Endothelial cell of umbilical vein (primary cell): ENCODE results near the gene SRA1. TPM values are rescaled to one million over a fixed set of nuclear protein-coding genes. Genes with fewer than 3 reads are reported as not detected.

ENCODE experiments used
- BruUV-seq: library from RNA; stranded (reverse); fragments of 400-500 nt; replicated peaks from 2 replicates; lab custom pipeline; 2021; lab: Mats Ljungman, UMichigan
- CTCF ChIA-PET: fragments of 300-600, 350-600 bp; sonication (Branson Sonifier 250); formaldehyde crosslinking; loops from one replicate; lab custom pipeline; 2021; ENCODE audit warnings: antibody characterized with exemption, inconsistent platforms; lab: Charles Lee
- POLR2A ChIA-PET: fragments of 300-600, 350-600 bp; sonication (Branson Sonifier 250); formaldehyde crosslinking; loops from one replicate; lab custom pipeline; 2021; ENCODE audit warnings: antibody characterized with exemption, inconsistent platforms; lab: Charles Lee
- DNase-seq: peaks from one replicate; pipeline ENCODE4 v3.0.0-alpha.2; 2011; ENCODE audit warnings: low read depth, low spot score
- FAIRE-seq: peaks from 2 replicates; lab custom pipeline; 2011; peaks lifted over from hg19 to GRCh38; lab: Jason Lieb, UNC
- H2AFZ ChIP-seq: 2 replicates; pipeline ENCODE4 v1.6.0; 2012; ENCODE audit warnings: low read depth, low read length, control low read depth, inconsistent platforms
- H3K27ac ChIP-seq: 2 replicates; pipeline ENCODE4 v1.5.1; 2011; ENCODE audit warnings: low read depth, mild to moderate bottlenecking, control low read depth, low read length, moderate library complexity; ENCODE audit not compliant: insufficient read depth
- H3K27me3 ChIP-seq, 2 experiments: 2 replicates each; pipeline versions ENCODE4 v1.6.0 to v1.6.1; 2011; ENCODE audit warnings: low read length in 2 of 2, mixed read lengths in 1 of 2; ENCODE audit not compliant: control insufficient read depth in 2 of 2, insufficient read depth in 2 of 2
- H3K36me3 ChIP-seq, 2 experiments: 2 replicates in 1 of 2; 3 replicates in 1 of 2; pipeline ENCODE4 v1.5.1; 2011; ENCODE audit warnings: low read length in 2 of 2, mild to moderate bottlenecking in 1 of 2, moderate library complexity in 1 of 2; ENCODE audit not compliant: control insufficient read depth in 2 of 2, insufficient read depth in 2 of 2; ENCODE audit errors: extremely low read depth in 1 of 2
- H3K4me1 ChIP-seq: 3 replicates; pipeline ENCODE4 v1.5.1; 2011; ENCODE audit warnings: mild to moderate bottlenecking, low read length; ENCODE audit not compliant: control insufficient read depth, insufficient read depth; ENCODE audit errors: extremely low read depth
- H3K4me2 ChIP-seq: 2 replicates; pipeline ENCODE4 v1.6.1; 2011; ENCODE audit warnings: low read length, control low read depth, mixed read lengths; ENCODE audit not compliant: insufficient read depth
- H3K4me3 ChIP-seq, 3 experiments: fragments of 200-600 bp in 1 of 3; sonication (generic), shearing (Covaris generic) in 1 of 3; replicated peaks in 1 of 3; 2 replicates each; pipeline ENCODE4 v1.5.1; 2011 to 2016; ENCODE audit warnings: control low read depth in 3 of 3, low read length in 3 of 3, mild to moderate bottlenecking in 2 of 3, inconsistent platforms in 1 of 3, low read depth in 1 of 3, moderate library complexity in 1 of 3; ENCODE audit not compliant: insufficient read depth in 1 of 3
- H3K79me2 ChIP-seq: 2 replicates; pipeline ENCODE4 v1.6.0; 2012; ENCODE audit warnings: low read length, inconsistent platforms; ENCODE audit not compliant: control insufficient read depth, insufficient read depth
- H3K9ac ChIP-seq: replicated peaks from 2 replicates; pipeline ENCODE3; 2011; ENCODE audit warnings: low read length, control low read depth; ENCODE audit not compliant: insufficient read depth; ENCODE audit errors: extremely low read depth
- H3K9me1 ChIP-seq: replicated peaks from 3 replicates; pipeline ENCODE4 v1.6.0; 2011; ENCODE audit warnings: mild to moderate bottlenecking, low read length; ENCODE audit not compliant: control insufficient read depth, insufficient read depth; ENCODE audit errors: extremely low read depth
- H3K9me3 ChIP-seq: replicated peaks from 2 replicates; pipeline ENCODE4 v1.5.1; 2012; ENCODE audit warnings: low read length, inconsistent platforms; ENCODE audit not compliant: control insufficient read depth, insufficient read depth
- H4K20me1 ChIP-seq: replicated peaks from 2 replicates; pipeline ENCODE3; 2011; ENCODE audit warnings: mild to moderate bottlenecking, low read length; ENCODE audit not compliant: control insufficient read depth, insufficient read depth; ENCODE audit errors: extremely low read depth
- EZH2 ChIP-seq: IDR thresholded peaks from 2 replicates; pipeline ENCODE4 v1.6.1; 2012; ENCODE audit warnings: borderline replicate concordance, low read depth, mild to moderate bottlenecking, moderate library complexity, low read length, inconsistent platforms; ENCODE audit not compliant: severe bottlenecking
- FOS ChIP-seq: IDR thresholded peaks from 2 replicates; pipeline ENCODE4 v1.6.1; 2011; ENCODE audit warnings: mild to moderate bottlenecking, low read length, moderate library complexity, borderline replicate concordance; ENCODE audit not compliant: insufficient read depth
- GATA2 ChIP-seq: IDR thresholded peaks from 2 replicates; pipeline ENCODE4 v1.7.0; 2011; ENCODE audit warnings: low read depth, mild to moderate bottlenecking, moderate library complexity, mixed read lengths, low read length; ENCODE audit not compliant: insufficient read length, insufficient read depth
- JUN ChIP-seq: IDR thresholded peaks from 2 replicates; pipeline ENCODE4 v1.6.1; 2011; ENCODE audit warnings: borderline replicate concordance, low read depth; ENCODE audit not compliant: insufficient read length, insufficient read depth
- MYC ChIP-seq: IDR thresholded peaks from one replicate; pipeline ENCODE4 v1.6.1; 2011; ENCODE audit warnings: mild to moderate bottlenecking, low read depth, low read length
- POLR2A ChIP-seq: IDR thresholded peaks from 2 replicates; pipeline ENCODE4 v1.6.1; 2012; ENCODE audit warnings: low read depth, mild to moderate bottlenecking, control low read depth, low read length
- POLR2AphosphoS5 ChIP-seq: IDR thresholded peaks from 2 replicates; pipeline ENCODE4 v1.6.1; 2012; ENCODE audit warnings: low read depth, mild to moderate bottlenecking, control low read depth, low read length, moderate library complexity; ENCODE audit not compliant: insufficient read depth
- dilution Hi-C: fragments of 300-500 bp; cut with MboI; formaldehyde crosslinking; loops from one replicate; pipeline ENCODE4 v1.15.0; 2019; ENCODE audit warnings: low sequenced_read_pairs; ENCODE audit not compliant: extremely low pct_ligation_motif_present
- intact Hi-C: fragments of 100-400 bp; cut with micrococcal nuclease; formaldehyde crosslinking; loops from one replicate; pipeline ENCODE4 v1.10.0; 2022
- polyA plus RNA-seq, 4 experiments: library from polyadenylated mRNA; depleted of rRNA in 3 of 4; stranded (reverse) in 3 of 4; unstranded in 1 of 4; fragments of >200 nt; gene quantifications; 2 replicates each; pipeline versions ENCODE4 v1.2.1 to v1.2.3, GENCODE V29; 2011 to 2012; ENCODE audit warnings: missing spikeins in 1 of 4
- total RNA-seq: library from RNA; stranded (reverse); gene quantifications from 2 replicates; pipeline ENCODE4 v1.2.3, GENCODE V29; 2021
- TF ChIP-seq, protein P1 (sequence below), 2 donors: IDR thresholded peaks; 1 replicate in 1 of 2; 2 replicates in 1 of 2; pipeline ENCODE4 v1.5.1; 2011; ENCODE audit warnings: low read length in 2 of 2, mild to moderate bottlenecking in 2 of 2, moderate library complexity in 2 of 2, control low read depth in 1 of 2, inconsistent platforms in 1 of 2, low read depth in 1 of 2; ENCODE audit not compliant: insufficient read depth in 1 of 2; ENCODE audit errors: extremely low read depth in 1 of 2
- TF ChIP-seq, protein P2 (sequence below): IDR thresholded peaks from 2 replicates; pipeline ENCODE4 v1.6.1; 2011; ENCODE audit not compliant: insufficient read depth, insufficient read length

The SRA1 gene
- total and polyA plus RNA-seq, 2 donors (not counting 3 experiments of a cell fraction or from before 2014, with no cell fraction given) = 17.6 to 19.7 TPM

DNA sequence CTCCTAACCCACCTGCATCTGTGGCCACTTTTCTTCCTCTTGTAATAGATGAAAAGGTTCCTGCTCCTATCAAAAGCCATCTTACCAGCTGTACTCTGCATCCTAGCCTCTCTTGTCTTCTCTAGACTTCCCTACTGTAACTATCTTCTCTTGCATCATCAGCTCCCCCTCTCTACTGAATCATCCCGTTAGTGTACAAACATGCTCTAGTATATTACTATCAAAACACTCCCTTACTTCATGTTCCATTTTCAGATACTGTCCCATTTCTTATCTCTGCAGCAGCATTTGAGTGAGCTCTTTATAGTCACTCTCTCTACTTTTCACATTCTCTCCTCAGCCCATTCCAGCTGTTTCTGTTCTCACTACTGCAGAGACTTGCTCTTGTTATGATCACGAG lies 2.8 kb downstream of the SRA1 start:
- Histone ChIP-seq H4K20me1 (no peaks in the 10 kb centered on the region), H3K36me3 (peaks cover 10 to 11% of the 10 kb centered on the region in 2 experiments), H3K4me3 (no peak overlapping the region), H3K27me3 (no peaks in the 10 kb centered on the region), H3K9ac (no peak overlapping the region), H3K4me1 (peaks cover 19% of the 10 kb centered on the region), H3K9me3 (no peaks in the 10 kb centered on the region), H3K9me1 (no peaks in the 10 kb centered on the region), H2AFZ (no peak overlapping the region), H3K79me2 (peaks cover 37% of the 10 kb centered on the region), H3K27ac (no peak overlapping the region), H3K4me2 (no peak overlapping the region)
- DNase-seq (no peak), FAIRE-seq (no peak)
- POLR2A ChIA-PET = interaction anchor here (0.5 kb wide), 1 partner anchor 135 kb away, joined by 5 read pairs; no protein-coding TSS in a partner anchor
- TF ChIP-seq POLR2AphosphoS5 (no peak), GATA2 (no peak), MYC (no peak), FOS (no peak), JUN (no peak), POLR2A (no peak), EZH2 (no peak)
- TF ChIP-seq, protein P1, sequence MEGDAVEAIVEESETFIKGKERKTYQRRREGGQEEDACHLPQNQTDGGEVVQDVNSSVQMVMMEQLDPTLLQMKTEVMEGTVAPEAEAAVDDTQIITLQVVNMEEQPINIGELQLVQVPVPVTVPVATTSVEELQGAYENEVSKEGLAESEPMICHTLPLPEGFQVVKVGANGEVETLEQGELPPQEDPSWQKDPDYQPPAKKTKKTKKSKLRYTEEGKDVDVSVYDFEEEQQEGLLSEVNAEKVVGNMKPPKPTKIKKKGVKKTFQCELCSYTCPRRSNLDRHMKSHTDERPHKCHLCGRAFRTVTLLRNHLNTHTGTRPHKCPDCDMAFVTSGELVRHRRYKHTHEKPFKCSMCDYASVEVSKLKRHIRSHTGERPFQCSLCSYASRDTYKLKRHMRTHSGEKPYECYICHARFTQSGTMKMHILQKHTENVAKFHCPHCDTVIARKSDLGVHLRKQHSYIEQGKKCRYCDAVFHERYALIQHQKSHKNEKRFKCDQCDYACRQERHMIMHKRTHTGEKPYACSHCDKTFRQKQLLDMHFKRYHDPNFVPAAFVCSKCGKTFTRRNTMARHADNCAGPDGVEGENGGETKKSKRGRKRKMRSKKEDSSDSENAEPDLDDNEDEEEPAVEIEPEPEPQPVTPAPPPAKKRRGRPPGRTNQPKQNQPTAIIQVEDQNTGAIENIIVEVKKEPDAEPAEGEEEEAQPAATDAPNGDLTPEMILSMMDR (IDR thresholded peaks at IDR 0.05; ENCODE audit: extremely low read depth in 1 of 2, insufficient read depth in 1 of 2, low read depth in 1 of 2, low read length in 2 of 2) = no peak
- TF ChIP-seq, protein P2, sequence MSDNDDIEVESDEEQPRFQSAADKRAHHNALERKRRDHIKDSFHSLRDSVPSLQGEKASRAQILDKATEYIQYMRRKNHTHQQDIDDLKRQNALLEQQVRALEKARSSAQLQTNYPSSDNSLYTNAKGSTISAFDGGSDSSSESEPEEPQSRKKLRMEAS = no peak
- dilution Hi-C loops (no loop called here), intact Hi-C loops (no loop called here)
- BruUV-seq = no TSS peak
- CTCF ChIA-PET = interaction anchor here (1.0 kb wide), 1 partner anchor 191 kb away, joined by 3 read pairs; no protein-coding TSS in a partner anchor
